ENCODE results near the gene TPSB2.
"Not testable (repeated sequence)": the region's sequence is repeated elsewhere in the genome, so short reads cannot be mapped to it uniquely, and the experiment has no call there.

Gene TPSB2

GRCh38 chr16:1255276-1256122 lies 25.5 kb upstream of the TPSB2 start, which contains the start of gene TPSD1:
TPSD1 (plus strand) TSS chr16:1256069; CDS start chr16:1256281, 212 bp downstream.
- H3K27me3 ChIP-seq (ENCODE audit: control insufficient read depth in 5 of 5, insufficient read depth in 4 of 5, low read length in 5 of 5): peaks cover 22 to 34% (median 26%) of the 10 kb centered on the region in 5 donors
- H3K9me3 ChIP-seq (ENCODE audit: control insufficient read depth in 5 of 5, low read length in 5 of 5); H3K4me1 ChIP-seq (ENCODE audit: control insufficient read depth in 5 of 5, insufficient read depth in 5 of 5, low read length in 5 of 5); H3K27ac ChIP-seq (ENCODE audit: low read depth, low read length); H3K4me3 ChIP-seq (ENCODE audit: low read depth in 1 of 5, low read length in 5 of 5); H3K9ac ChIP-seq (ENCODE audit: low read length in 5 of 5); H3K36me3 ChIP-seq (ENCODE audit: control insufficient read depth in 5 of 5, insufficient read depth in 5 of 5, low read length in 5 of 5): not testable (repeated sequence)

DNA sequence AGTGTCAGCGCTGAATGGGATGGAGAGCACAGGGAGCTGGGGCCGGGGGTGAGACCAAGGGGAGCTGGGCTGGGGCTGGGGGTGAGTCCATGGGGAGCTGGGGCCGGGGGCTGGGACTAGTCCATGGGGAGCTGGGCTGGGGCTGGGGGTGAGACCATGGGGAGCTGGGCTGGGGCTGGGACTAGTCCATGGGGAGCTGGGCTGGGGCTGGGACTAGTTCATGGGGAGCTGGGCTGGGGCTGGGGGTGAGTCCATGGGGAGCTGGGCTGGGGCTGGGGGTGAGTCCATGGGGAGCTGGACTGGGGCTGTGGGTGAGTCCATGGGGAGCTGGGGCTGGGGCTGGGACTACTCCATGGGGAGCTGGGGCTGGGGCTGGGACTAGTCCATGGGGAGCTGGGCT lies 24.8 kb upstream of the TPSB2 start:
- H3K4me1 ChIP-seq (ENCODE audit: control insufficient read depth in 5 of 5, insufficient read depth in 5 of 5, low read length in 5 of 5); H3K9me3 ChIP-seq (ENCODE audit: control insufficient read depth in 5 of 5, low read length in 5 of 5); H3K9ac ChIP-seq (ENCODE audit: low read length in 5 of 5); H3K4me3 ChIP-seq (ENCODE audit: low read depth in 1 of 5, low read length in 5 of 5); H3K36me3 ChIP-seq (ENCODE audit: control insufficient read depth in 5 of 5, insufficient read depth in 5 of 5, low read length in 5 of 5); H3K27ac ChIP-seq (ENCODE audit: low read depth, low read length): not testable (repeated sequence)
- peaks cover 16 to 27% (median 19%) of the 10 kb centered on the region in 5 donors for H3K27me3 ChIP-seq (ENCODE audit: control insufficient read depth in 5 of 5, insufficient read depth in 4 of 5, low read length in 5 of 5)

GRCh38 chr16:1253701-1254364 lies 23.8 kb upstream of the TPSB2 start:
- not testable (repeated sequence) for H3K4me1 ChIP-seq (ENCODE audit: control insufficient read depth in 5 of 5, insufficient read depth in 5 of 5, low read length in 5 of 5); H3K36me3 ChIP-seq (ENCODE audit: control insufficient read depth in 5 of 5, insufficient read depth in 5 of 5, low read length in 5 of 5); H3K4me3 ChIP-seq (ENCODE audit: low read depth in 1 of 5, low read length in 5 of 5); H3K9ac ChIP-seq (ENCODE audit: low read length in 5 of 5); H3K27ac ChIP-seq (ENCODE audit: low read depth, low read length); H3K9me3 ChIP-seq (ENCODE audit: control insufficient read depth in 5 of 5, low read length in 5 of 5)
- H3K27me3 ChIP-seq (ENCODE audit: control insufficient read depth in 5 of 5, insufficient read depth in 4 of 5, low read length in 5 of 5): peaks cover 6 to 17% (median 13%) of the 10 kb centered on the region in 5 donors

- H3K27me3 ChIP-seq (ENCODE audit: control insufficient read depth in 5 of 5, insufficient read depth in 4 of 5, low read length in 5 of 5): peaks cover 7 to 18% (median 10%) of the 10 kb centered on the region in 5 donors
- not testable (repeated sequence) for H3K36me3 ChIP-seq (ENCODE audit: control insufficient read depth in 5 of 5, insufficient read depth in 5 of 5, low read length in 5 of 5); H3K4me3 ChIP-seq (ENCODE audit: low read depth in 1 of 5, low read length in 5 of 5); H3K9me3 ChIP-seq (ENCODE audit: control insufficient read depth in 5 of 5, low read length in 5 of 5); H3K4me1 ChIP-seq (ENCODE audit: control insufficient read depth in 5 of 5, insufficient read depth in 5 of 5, low read length in 5 of 5); H3K27ac ChIP-seq (ENCODE audit: low read depth, low read length); H3K9ac ChIP-seq (ENCODE audit: low read length in 5 of 5)
Observed at GRCh38 chr16:1249031-1249755, 19.2 kb upstream of the TPSB2 start.

- H3K9ac ChIP-seq (ENCODE audit: low read length in 5 of 5); H3K9me3 ChIP-seq (ENCODE audit: control insufficient read depth in 5 of 5, low read length in 5 of 5); H3K27ac ChIP-seq (ENCODE audit: low read depth, low read length); H3K36me3 ChIP-seq (ENCODE audit: control insufficient read depth in 5 of 5, insufficient read depth in 5 of 5, low read length in 5 of 5); H3K4me3 ChIP-seq (ENCODE audit: low read depth in 1 of 5, low read length in 5 of 5); H3K4me1 ChIP-seq (ENCODE audit: control insufficient read depth in 5 of 5, insufficient read depth in 5 of 5, low read length in 5 of 5): not testable (repeated sequence)
- peaks cover 7 to 18% (median 10%) of the 10 kb centered on the region in 5 donors for H3K27me3 ChIP-seq (ENCODE audit: control insufficient read depth in 5 of 5, insufficient read depth in 4 of 5, low read length in 5 of 5)
Observed at GRCh38 chr16:1247903-1248537, 18.0 kb upstream of the TPSB2 start.

DNA sequence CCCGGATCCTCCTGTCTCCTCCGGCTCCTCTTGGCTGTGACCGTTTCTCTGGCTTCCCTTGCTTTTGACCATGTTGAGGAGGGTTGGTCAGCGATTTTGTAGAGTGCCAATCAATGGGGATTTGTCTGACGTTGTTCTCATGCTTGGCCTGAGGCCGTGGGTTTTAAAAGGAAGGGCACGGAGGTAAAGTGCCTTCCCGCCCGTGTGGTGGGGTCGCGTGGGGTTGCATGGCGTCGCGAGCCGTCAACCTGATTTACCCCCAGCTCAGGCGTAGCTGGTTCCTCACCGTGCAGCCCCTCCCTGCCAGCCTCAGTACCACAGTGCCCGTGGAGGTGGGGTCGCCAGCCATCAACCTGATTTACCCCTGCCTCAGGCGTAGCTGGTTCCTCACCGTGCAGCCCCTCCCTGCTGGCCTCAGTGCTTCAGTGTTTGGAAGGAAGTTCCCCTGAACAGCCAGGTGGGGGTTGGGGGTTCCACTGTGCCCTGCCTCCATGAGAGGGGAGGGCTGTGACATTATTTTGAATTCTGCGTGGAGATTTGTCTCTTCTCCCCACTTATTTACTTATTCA lies 15.6 kb upstream of the TPSB2 start:
- no peak overlapping the region for H3K4me3 ChIP-seq (ENCODE audit: low read depth in 1 of 5, low read length in 5 of 5)
- H3K9me3 ChIP-seq (ENCODE audit: control insufficient read depth in 5 of 5, low read length in 5 of 5): no peaks in the 10 kb centered on the region
- no peaks in the 10 kb centered on the region for H3K36me3 ChIP-seq (ENCODE audit: control insufficient read depth in 5 of 5, insufficient read depth in 5 of 5, low read length in 5 of 5)
- H3K27me3 ChIP-seq (ENCODE audit: control insufficient read depth in 5 of 5, insufficient read depth in 4 of 5, low read length in 5 of 5): peaks cover 7 to 18% (median 10%) of the 10 kb centered on the region in 5 donors
- no peak overlapping the region for H3K9ac ChIP-seq (ENCODE audit: low read length in 5 of 5)
- no peak overlapping the region for H3K27ac ChIP-seq (ENCODE audit: low read depth, low read length)
- H3K4me1 ChIP-seq (ENCODE audit: control insufficient read depth in 5 of 5, insufficient read depth in 5 of 5, low read length in 5 of 5): no peaks in the 10 kb centered on the region

- Histone ChIP-seq H3K9me3 (ENCODE audit: control insufficient read depth in 5 of 5, low read length in 5 of 5) (no peaks in the 10 kb centered on the region), H3K4me3 (ENCODE audit: low read depth in 1 of 5, low read length in 5 of 5) (no peak overlapping the region), H3K27ac (ENCODE audit: low read depth, low read length) (no peak overlapping the region), H3K36me3 (ENCODE audit: control insufficient read depth in 5 of 5, insufficient read depth in 5 of 5, low read length in 5 of 5) (no peaks in the 10 kb centered on the region), H3K27me3 (ENCODE audit: control insufficient read depth in 5 of 5, insufficient read depth in 4 of 5, low read length in 5 of 5) (peaks cover 7 to 18% (median 10%) of the 10 kb centered on the region in 5 donors), H3K9ac (ENCODE audit: low read length in 5 of 5) (no peak overlapping the region), H3K4me1 (ENCODE audit: control insufficient read depth in 5 of 5, insufficient read depth in 5 of 5, low read length in 5 of 5) (no peaks in the 10 kb centered on the region)
Observed at GRCh38 chr16:1244881-1245280, 14.9 kb upstream of the TPSB2 start.

GRCh38 chr16:1243907-1244850 lies 14.2 kb upstream of the TPSB2 start:
- not testable (repeated sequence) for H3K27ac ChIP-seq (ENCODE audit: low read depth, low read length); H3K4me1 ChIP-seq (ENCODE audit: control insufficient read depth in 5 of 5, insufficient read depth in 5 of 5, low read length in 5 of 5); H3K36me3 ChIP-seq (ENCODE audit: control insufficient read depth in 5 of 5, insufficient read depth in 5 of 5, low read length in 5 of 5); H3K9me3 ChIP-seq (ENCODE audit: control insufficient read depth in 5 of 5, low read length in 5 of 5); H3K9ac ChIP-seq (ENCODE audit: low read length in 5 of 5); H3K4me3 ChIP-seq (ENCODE audit: low read depth in 1 of 5, low read length in 5 of 5)
- H3K27me3 ChIP-seq (ENCODE audit: control insufficient read depth in 5 of 5, insufficient read depth in 4 of 5, low read length in 5 of 5): peaks cover 7 to 18% (median 10%) of the 10 kb centered on the region in 5 donors

DNA sequence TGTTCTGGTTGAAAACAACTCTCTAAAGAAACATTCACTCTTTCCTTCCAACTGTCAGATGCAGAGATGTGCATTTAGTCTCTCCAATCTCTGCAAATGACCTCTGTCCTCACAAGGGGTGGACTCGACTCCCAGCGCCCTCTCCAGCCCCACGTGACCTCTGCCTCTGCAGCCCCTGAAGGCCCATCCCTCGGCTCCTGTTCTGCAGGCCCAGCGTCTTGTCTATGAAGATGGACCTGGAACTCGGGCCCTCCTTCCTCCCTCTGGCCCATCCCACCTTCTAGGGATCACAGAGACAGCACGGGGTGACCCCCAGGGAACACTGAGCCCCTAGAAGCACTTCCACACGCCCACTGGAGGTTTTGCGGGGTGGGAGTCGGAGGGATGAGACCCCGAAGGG lies 13.4 kb upstream of the TPSB2 start:
- not testable (repeated sequence) for H3K9me3 ChIP-seq (ENCODE audit: control insufficient read depth in 5 of 5, low read length in 5 of 5); H3K4me3 ChIP-seq (ENCODE audit: low read depth in 1 of 5, low read length in 5 of 5); H3K4me1 ChIP-seq (ENCODE audit: control insufficient read depth in 5 of 5, insufficient read depth in 5 of 5, low read length in 5 of 5); H3K36me3 ChIP-seq (ENCODE audit: control insufficient read depth in 5 of 5, insufficient read depth in 5 of 5, low read length in 5 of 5); H3K9ac ChIP-seq (ENCODE audit: low read length in 5 of 5); H3K27ac ChIP-seq (ENCODE audit: low read depth, low read length)
- peaks cover 7 to 18% (median 10%) of the 10 kb centered on the region in 5 donors for H3K27me3 ChIP-seq (ENCODE audit: control insufficient read depth in 5 of 5, insufficient read depth in 4 of 5, low read length in 5 of 5)
